GM12878 (cell line): ENCODE measurements around the gene SHMT2.

Source experiments
- CTCF ChIP-seq, 3 experiments: IDR thresholded peaks in 2 of 3; conservative IDR thresholded peaks in 1 of 3; 2 replicates each; pipeline ENCODE4 v1.5.1; 2011; ENCODE audit warnings: low read depth in 3 of 3, low read length in 3 of 3, mild to moderate bottlenecking in 3 of 3, control low read depth in 2 of 3, moderate library complexity in 2 of 3, inconsistent platforms in 1 of 3, mixed read lengths in 1 of 3; ENCODE audit not compliant: control insufficient read depth in 2 of 3, insufficient read depth in 1 of 3; ENCODE audit errors: extremely low read depth in 1 of 3
- MEF2A ChIP-seq: IDR thresholded peaks from 2 replicates; pipeline ENCODE4 v1.6.1; 2011; ENCODE audit warnings: low read depth, mild to moderate bottlenecking, low read length, moderate library complexity; ENCODE audit not compliant: insufficient read depth
- MYB ChIP-seq: fragments of 150-350 bp; IDR thresholded peaks from 2 replicates; pipeline ENCODE4 v1.6.1; 2014; ENCODE audit warnings: mild to moderate bottlenecking, low read depth, low read length, borderline replicate concordance
- NFYA ChIP-seq: IDR thresholded peaks from 2 replicates; pipeline ENCODE4 v1.6.1; 2011; ENCODE audit warnings: low read depth, mild to moderate bottlenecking, low read length, improper control_type of control experiment, borderline replicate concordance

DNA sequence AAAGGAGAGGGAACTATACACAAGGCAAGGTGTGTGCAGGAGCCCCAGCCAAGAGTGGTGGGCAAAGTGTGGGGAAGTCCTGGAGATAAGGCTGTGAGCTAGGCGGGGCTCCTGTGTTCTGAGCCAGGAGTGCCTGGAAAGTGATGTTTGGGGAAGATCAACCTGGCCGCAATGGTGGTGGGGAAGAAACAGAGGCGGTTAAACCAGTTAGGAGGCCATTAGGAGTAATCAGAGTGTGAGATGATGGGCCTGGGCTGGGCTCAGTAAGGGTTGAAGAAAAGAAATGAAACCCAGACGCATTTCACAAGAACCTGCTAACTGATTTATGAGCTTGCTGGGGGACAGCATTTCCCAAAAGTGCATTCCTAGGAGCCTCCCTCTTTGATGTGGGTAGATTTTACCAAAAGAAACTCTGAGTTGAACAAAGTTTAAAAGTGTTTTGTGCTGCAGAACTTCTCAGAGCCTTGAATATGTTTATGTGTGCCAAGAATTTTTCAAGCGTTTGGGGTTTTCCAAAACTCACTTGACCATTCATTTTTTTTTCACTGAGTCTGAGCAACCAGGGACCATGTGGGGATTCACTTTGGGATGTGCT lies 47.9 kb upstream of the SHMT2 start:
- TF ChIP-seq CTCF (IDR thresholded peaks at IDR 0.05 in 2 of 3, conservative IDR thresholded peaks at IDR 0.05 in 1 of 3; ENCODE audit: control insufficient read depth in 2 of 3, extremely low read depth in 1 of 3, insufficient read depth in 1 of 3, low read depth in 3 of 3, low read length in 3 of 3) (no peak), MYB (no peak), NFYA (no peak), MEF2A (no peak)
